PC-9 (cell line): ENCODE results near the gene DNAH14. TPM values are rescaled to one million over a fixed set of nuclear protein-coding genes. Genes with fewer than 3 reads are reported as not detected.

ENCODE experiments used
- BruUV-seq: library from RNA; stranded (reverse); fragments of 400-500 nt; replicated peaks from 2 replicates; lab custom pipeline; 2021; lab: Mats Ljungman, UMichigan
- CTCF ChIA-PET: fragments of 300-600 bp; sonication (Branson Sonifier 250); formaldehyde crosslinking; loops from one replicate; lab custom pipeline; 2022; ENCODE audit warnings: antibody characterized with exemption; lab: Charles Lee
- POLR2A ChIA-PET: fragments of 300-600 bp; sonication (Branson Sonifier 250); formaldehyde crosslinking; loops from one replicate; lab custom pipeline; 2022; ENCODE audit warnings: antibody characterized with exemption; ENCODE audit not compliant: unreplicated experiment; lab: Charles Lee
- DNase-seq, 2 experiments: peaks; one replicate each; pipeline versions ENCODE4 v3.0.0 to v3.0.0-alpha.2; 2015 to 2022; ENCODE audit warnings: mixed read lengths in 1 of 2
- H2AFZ ChIP-seq: fragments of 200-600 bp; sonication (generic); 2 replicates; pipeline ENCODE4 v1.8.1; 2017; ENCODE audit warnings: antibody characterized with exemption
- H3F3A ChIP-seq: fragments of 200-600 bp; sonication (generic); 2 replicates; pipeline ENCODE4 v1.8.1; 2017; ENCODE audit warnings: antibody characterized with exemption, mild to moderate bottlenecking, low read depth; ENCODE audit not compliant: insufficient read depth
- H3K27ac ChIP-seq: fragments of 200-600 bp; sonication (generic); 2 replicates; pipeline ENCODE4 v1.6.1; 2016; ENCODE audit warnings: mixed run types
- H3K27me3 ChIP-seq: fragments of 200-600 bp; sonication (generic); 2 replicates; pipeline ENCODE4 v1.6.1; 2016; ENCODE audit warnings: low read depth, mixed run types; ENCODE audit not compliant: insufficient read depth
- H3K36me3 ChIP-seq: fragments of 200-600 bp; sonication (generic); 2 replicates; pipeline ENCODE4 v1.6.1; 2016; ENCODE audit warnings: low read depth, mixed run types
- H3K4me1 ChIP-seq: fragments of 200-600 bp; sonication (generic); replicated peaks from 2 replicates; pipeline ENCODE4 v1.6.1; 2016; ENCODE audit warnings: mixed run types; ENCODE audit not compliant: insufficient read depth
- H3K4me2 ChIP-seq: fragments of 200-600 bp; sonication (generic); 2 replicates; pipeline ENCODE4 v1.6.1; 2017; ENCODE audit warnings: mixed run types
- H3K4me3 ChIP-seq: fragments of 200-600 bp; sonication (generic); 2 replicates; pipeline ENCODE4 v1.6.1; 2016; ENCODE audit warnings: mixed run types
- H3K79me2 ChIP-seq: fragments of 200-600 bp; sonication (generic); 2 replicates; pipeline ENCODE4 v1.6.1; 2017; ENCODE audit warnings: low read depth, mixed run types
- H3K9me2 ChIP-seq: fragments of 200-600 bp; sonication (generic); 2 replicates; pipeline ENCODE4 v1.8.1; 2017; ENCODE audit warnings: mild to moderate bottlenecking; ENCODE audit not compliant: insufficient read depth
- H3K9me3 ChIP-seq: fragments of 200-600 bp; sonication (generic); 2 replicates; pipeline ENCODE4 v1.8.1; 2016; ENCODE audit warnings: low read depth; ENCODE audit not compliant: insufficient read depth
- H4K20me1 ChIP-seq: fragments of 200-600 bp; sonication (generic); 2 replicates; pipeline ENCODE4 v1.8.1; 2017; ENCODE audit not compliant: insufficient read depth
- CTCF ChIP-seq: fragments of 200-600 bp; sonication (generic); conservative IDR thresholded peaks from 2 replicates; pipeline ENCODE4 v1.6.1; 2017; ENCODE audit warnings: mixed run types, antibody characterized with exemption, mild to moderate bottlenecking, moderate library complexity
- EZH2 ChIP-seq: fragments of 200-600 bp; sonication (generic); IDR thresholded peaks from 2 replicates; pipeline ENCODE4 v1.8.0; 2017; ENCODE audit warnings: antibody characterized with exemption, low read depth
- intact Hi-C: fragments of 100-400 bp; cut with micrococcal nuclease; formaldehyde crosslinking; loops from one replicate; pipeline ENCODE4 v1.10.0; 2022; ENCODE audit not compliant: unreplicated experiment
- total RNA-seq: library from RNA; stranded (reverse); gene quantifications from 2 replicates; pipeline ENCODE4 v1.2.3, GENCODE V29; 2021

DNAH14 gene
- total RNA-seq, 1 experiment from 2014 or later = 48.8 TPM

GRCh38 chr1:225400968-225401367 lies 471.5 kb downstream of the DNAH14 start:
- Histone ChIP-seq H3K4me3 (no peak overlapping the region), H2AFZ (no peak overlapping the region), H3K4me1 (no peaks in the 10 kb centered on the region), H3K27me3 (no peaks in the 10 kb centered on the region), H3K9me3 (no peaks in the 10 kb centered on the region), H3K9me2 (no peaks in the 10 kb centered on the region), H4K20me1 (no peaks in the 10 kb centered on the region; the same call in 1 of the 2 replicates), H3K27ac (no peak overlapping the region), H3F3A (peaks cover 33% of the 10 kb centered on the region), H3K36me3 (peaks cover 55% of the 10 kb centered on the region), H3K4me2 (no peak overlapping the region), H3K79me2 (no peaks in the 10 kb centered on the region; the same call in 1 of the 2 replicates)
- no TSS peak for BruUV-seq
- ChIA-PET CTCF (no interaction called here), POLR2A (no interaction called here)
- intact Hi-C loops = no loop called here
- DNase-seq = no peak
- TF ChIP-seq CTCF (no peak), EZH2 (no peak)

GRCh38 chr1:225406976-225407725 lies 477.7 kb downstream of the DNAH14 start:
- no TSS peak for BruUV-seq
- ChIA-PET CTCF (no interaction called here), POLR2A (no interaction called here)
- TF ChIP-seq EZH2 (no peak), CTCF (no peak)
- Histone ChIP-seq H3K9me2 (no peaks in the 10 kb centered on the region), H3K27me3 (no peaks in the 10 kb centered on the region), H2AFZ (no peak overlapping the region), H3K36me3 (peaks cover 63% of the 10 kb centered on the region), H3K79me2 (peaks cover 30% of the 10 kb centered on the region), H4K20me1 (peaks cover 12% of the 10 kb centered on the region), H3K4me1 (no peaks in the 10 kb centered on the region), H3F3A (peaks cover 31% of the 10 kb centered on the region), H3K4me3 (no peak overlapping the region), H3K4me2 (no peak overlapping the region), H3K9me3 (no peaks in the 10 kb centered on the region), H3K27ac (no peak overlapping the region)
- intact Hi-C loops = no loop called here
- DNase-seq = no peak

- Histone ChIP-seq H3K79me2 (peaks cover 36% of the 10 kb centered on the region), H3F3A (peaks cover 34% of the 10 kb centered on the region), H4K20me1 (peaks cover 15% of the 10 kb centered on the region), H3K4me3 (no peak overlapping the region), H3K9me2 (no peaks in the 10 kb centered on the region), H3K27ac (no peak overlapping the region), H3K36me3 (peaks cover 63% of the 10 kb centered on the region), H3K9me3 (no peaks in the 10 kb centered on the region), H2AFZ (no peak overlapping the region), H3K4me2 (no peak overlapping the region), H3K27me3 (no peaks in the 10 kb centered on the region), H3K4me1 (no peaks in the 10 kb centered on the region)
- BruUV-seq = no TSS peak
- TF ChIP-seq EZH2 (no peak), CTCF (no peak)
- POLR2A ChIA-PET = no interaction called here
- intact Hi-C loops = no loop called here
- CTCF ChIA-PET = no interaction called here
- DNase-seq = no peak
These were observed 478.3 kb downstream of the DNAH14 start for GRCh38 chr1:225407755-225408154.
